ENCODE data around the gene CFAP206.

Gene CFAP206, protein sequence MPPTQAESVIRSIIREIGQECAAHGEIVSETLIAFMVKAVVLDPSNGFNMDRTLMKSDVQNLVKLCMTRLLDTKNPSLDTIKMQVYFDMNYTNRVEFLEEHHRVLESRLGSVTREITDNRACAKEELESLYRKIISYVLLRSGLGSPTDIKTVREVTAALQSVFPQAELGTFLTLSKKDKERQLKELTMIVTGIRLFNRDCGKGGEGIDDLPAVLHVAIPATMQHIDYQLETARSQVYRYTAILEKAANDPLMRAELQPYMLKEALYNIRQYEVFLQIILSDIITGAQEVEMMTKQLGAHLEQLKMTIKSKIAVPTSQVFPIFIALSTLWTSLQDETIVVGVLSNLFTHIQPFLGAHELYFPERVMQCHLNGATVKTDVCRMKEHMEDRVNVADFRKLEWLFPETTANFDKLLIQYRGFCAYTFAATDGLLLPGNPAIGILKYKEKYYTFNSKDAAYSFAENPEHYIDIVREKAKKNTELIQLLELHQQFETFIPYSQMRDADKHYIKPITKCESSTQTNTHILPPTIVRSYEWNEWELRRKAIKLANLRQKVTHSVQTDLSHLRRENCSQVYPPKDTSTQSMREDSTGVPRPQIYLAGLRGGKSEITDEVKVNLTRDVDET

GRCh38 chr6:87407901-87408720 is at the start of gene CFAP206:
TSS of gene CFAP206 (plus strand) at chr6:87407972. CDS start at chr6:87409840, 1,868 bp downstream.
- TF ChIP-seq, protein P1, sequence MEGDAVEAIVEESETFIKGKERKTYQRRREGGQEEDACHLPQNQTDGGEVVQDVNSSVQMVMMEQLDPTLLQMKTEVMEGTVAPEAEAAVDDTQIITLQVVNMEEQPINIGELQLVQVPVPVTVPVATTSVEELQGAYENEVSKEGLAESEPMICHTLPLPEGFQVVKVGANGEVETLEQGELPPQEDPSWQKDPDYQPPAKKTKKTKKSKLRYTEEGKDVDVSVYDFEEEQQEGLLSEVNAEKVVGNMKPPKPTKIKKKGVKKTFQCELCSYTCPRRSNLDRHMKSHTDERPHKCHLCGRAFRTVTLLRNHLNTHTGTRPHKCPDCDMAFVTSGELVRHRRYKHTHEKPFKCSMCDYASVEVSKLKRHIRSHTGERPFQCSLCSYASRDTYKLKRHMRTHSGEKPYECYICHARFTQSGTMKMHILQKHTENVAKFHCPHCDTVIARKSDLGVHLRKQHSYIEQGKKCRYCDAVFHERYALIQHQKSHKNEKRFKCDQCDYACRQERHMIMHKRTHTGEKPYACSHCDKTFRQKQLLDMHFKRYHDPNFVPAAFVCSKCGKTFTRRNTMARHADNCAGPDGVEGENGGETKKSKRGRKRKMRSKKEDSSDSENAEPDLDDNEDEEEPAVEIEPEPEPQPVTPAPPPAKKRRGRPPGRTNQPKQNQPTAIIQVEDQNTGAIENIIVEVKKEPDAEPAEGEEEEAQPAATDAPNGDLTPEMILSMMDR (conservative IDR thresholded peaks at IDR 0.05; ENCODE audit: low read depth, low read length): peak; percentile 25
- H3K4me3 ChIP-seq (ENCODE audit: low read depth, low read length): peak within 1 kb of the TSS; percentile 92
- DNase-seq (ENCODE audit: low read depth): peak; percentile 93

GRCh38 chr6:87364602-87365252 is 43.0 kb upstream of the CFAP206 start:
- no peak overlapping the region for H3K4me3 ChIP-seq (ENCODE audit: low read depth, low read length)
- no peak for DNase-seq (ENCODE audit: low read depth)
- TF ChIP-seq, protein P1 (conservative IDR thresholded peaks at IDR 0.05; ENCODE audit: low read depth, low read length): no peak

- no peak for DNase-seq (ENCODE audit: low read depth)
- TF ChIP-seq, protein P1 (conservative IDR thresholded peaks at IDR 0.05; ENCODE audit: low read depth, low read length): no peak
- H3K4me3 ChIP-seq (ENCODE audit: low read depth, low read length): no peak overlapping the region
These were observed 41.5 kb upstream of the CFAP206 start for GRCh38 chr6:87366072-87366827.

DNA sequence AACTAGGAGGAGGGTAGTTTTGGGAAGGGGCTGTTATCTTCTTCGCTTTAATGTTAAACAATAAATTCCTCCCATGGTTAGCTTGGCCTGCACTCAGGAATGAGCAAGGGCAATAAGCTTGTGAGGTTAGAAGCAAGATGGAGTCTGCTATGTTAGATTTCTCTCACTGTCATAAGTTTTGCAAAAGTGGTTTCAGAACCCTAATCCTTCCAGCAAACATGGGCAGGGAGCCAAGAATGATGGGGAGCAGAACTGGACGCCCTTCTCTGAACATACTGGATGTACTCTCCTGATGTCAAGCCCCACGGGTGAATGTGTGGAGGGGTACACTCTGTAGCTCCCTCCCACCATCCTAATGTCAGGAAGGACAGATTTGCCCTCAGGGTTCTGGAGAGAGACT is 40.9 kb upstream of the CFAP206 start:
- TF ChIP-seq, protein P1 (conservative IDR thresholded peaks at IDR 0.05; ENCODE audit: low read depth, low read length): no peak
- DNase-seq (ENCODE audit: low read depth): no peak
- H3K4me3 ChIP-seq (ENCODE audit: low read depth, low read length): no peak overlapping the region

GRCh38 chr6:87373377-87373776 is 34.4 kb upstream of the CFAP206 start:
- DNase-seq (ENCODE audit: low read depth): no peak
- H3K4me3 ChIP-seq (ENCODE audit: low read depth, low read length): no peak overlapping the region
- TF ChIP-seq, protein P1 (conservative IDR thresholded peaks at IDR 0.05; ENCODE audit: low read depth, low read length): no peak

- H3K4me3 ChIP-seq (ENCODE audit: low read depth, low read length): no peak overlapping the region
- DNase-seq (ENCODE audit: low read depth): no peak
These were observed 32.5 kb upstream of the CFAP206 start for GRCh38 chr6:87375315-87375714.

More at GRCh38 chr6:87375315-87375714, 32.5 kb upstream of the CFAP206 start:
- TF ChIP-seq, protein P1 (conservative IDR thresholded peaks at IDR 0.05; ENCODE audit: low read depth, low read length): no peak
